HUDEP-2 (cell line): ENCODE measurements around the gene ALDH1A3.
"Not testable (repeated sequence)": the region's sequence is repeated elsewhere in the genome, so short reads cannot be mapped to it uniquely, and the experiment has no call there.

Experiments
- DNase-seq, 76 experiments: peaks; one replicate each; lab custom pipeline; 2025; ENCODE audit not compliant: unreplicated experiment in 76 of 76; lab: John Stamatoyannopoulos, UW

The ALDH1A3 gene

GRCh38 chr15:100879464-100880138, at the start of gene ALDH1A3:
Gene ALDH1A3, plus strand, starts transcription at chr15:100879831. Its CDS starts 77 bp downstream, at chr15:100879908.
- DNase-seq, result no peak

- DNase-seq, result no peak
These were observed 48.2 kb upstream of the ALDH1A3 start for GRCh38 chr15:100831467-100831866.

- no peak for DNase-seq
These were observed 47.3 kb upstream of the ALDH1A3 start for GRCh38 chr15:100832149-100832942.

GRCh38 chr15:100833417-100834389, 45.9 kb upstream of the ALDH1A3 start:
- no peak for DNase-seq

- DNase-seq, result no peak
These were observed 44.9 kb upstream of the ALDH1A3 start for GRCh38 chr15:100834731-100835130.

GRCh38 chr15:100835636-100836035, 44.0 kb upstream of the ALDH1A3 start:
- no peak for DNase-seq

- DNase-seq, result no peak
These were observed 43.1 kb upstream of the ALDH1A3 start for GRCh38 chr15:100836501-100836900.

GRCh38 chr15:100841426-100841825, 38.2 kb upstream of the ALDH1A3 start:
- no peak for DNase-seq

GRCh38 chr15:100842756-100843730, 36.6 kb upstream of the ALDH1A3 start:
- no peak for DNase-seq

GRCh38 chr15:100844167-100844566, 35.5 kb upstream of the ALDH1A3 start:
- no peak for DNase-seq

- no peak for DNase-seq
These were observed 34.9 kb upstream of the ALDH1A3 start for GRCh38 chr15:100844778-100845177.

GRCh38 chr15:100847194-100847593, 32.4 kb upstream of the ALDH1A3 start:
- no peak for DNase-seq

GRCh38 chr15:100849021-100849854, 30.4 kb upstream of the ALDH1A3 start:
- no peak for DNase-seq

GRCh38 chr15:100849855-100850218, 29.8 kb upstream of the ALDH1A3 start:
- DNase-seq, result no peak

- not testable (repeated sequence) for DNase-seq
These were observed 28.1 kb upstream of the ALDH1A3 start for GRCh38 chr15:100851428-100852015.

GRCh38 chr15:100852630-100853029, 27.0 kb upstream of the ALDH1A3 start:
- no peak for DNase-seq

GRCh38 chr15:100853676-100854440, 25.8 kb upstream of the ALDH1A3 start:
- DNase-seq, result no peak

GRCh38 chr15:100856867-100857266, 22.8 kb upstream of the ALDH1A3 start:
- DNase-seq, result no peak
